GM18907 (cell line): ENCODE results near the gene CBX8.

Experiments used
- ATAC-seq: cut with Tn5 transposase; IDR thresholded peaks from one replicate; pipeline ENCODE4 v1.9.1; 2021; ENCODE audit warnings: mild to moderate bottlenecking, moderate library complexity; ENCODE audit not compliant: unreplicated experiment

CBX8 gene

DNA sequence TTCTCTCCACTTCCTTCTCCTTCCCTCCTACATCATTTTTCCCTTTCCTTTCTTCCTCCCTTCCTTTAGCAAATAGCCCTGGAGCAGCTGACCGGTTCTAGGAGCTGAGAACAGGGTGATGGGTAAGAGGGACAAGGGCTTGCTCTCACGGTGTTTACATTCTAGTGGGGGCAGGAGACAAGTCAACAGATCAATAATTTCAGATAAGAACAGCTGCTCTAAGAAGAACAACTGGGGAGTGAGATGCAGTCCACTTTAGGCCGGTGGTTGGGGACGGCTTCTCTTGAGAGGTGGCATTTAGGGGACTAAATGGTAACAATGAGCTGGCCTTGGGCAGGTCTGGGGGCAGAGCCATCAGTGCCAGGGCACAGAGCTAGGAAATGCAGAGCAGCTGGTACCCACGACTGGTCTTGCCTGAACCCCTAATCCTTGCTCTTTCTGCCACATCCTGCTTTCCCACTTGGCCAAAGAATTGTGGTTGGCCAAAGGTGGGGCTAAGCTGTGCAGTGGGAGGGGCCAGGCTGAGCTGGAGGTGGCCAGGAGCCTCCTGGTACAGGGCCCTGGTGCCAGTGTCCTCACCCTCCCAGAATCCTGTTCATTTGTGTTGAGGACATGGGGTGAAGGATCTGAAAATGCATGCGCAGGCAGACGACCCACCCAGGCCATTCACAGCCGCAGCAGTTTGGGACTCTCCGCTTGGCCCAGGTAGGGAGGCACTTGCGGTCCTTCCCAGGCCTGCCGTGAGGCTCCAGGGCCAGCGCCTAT, 24.6 kb upstream of the CBX8 start:
- ATAC-seq: no peak

DNA sequence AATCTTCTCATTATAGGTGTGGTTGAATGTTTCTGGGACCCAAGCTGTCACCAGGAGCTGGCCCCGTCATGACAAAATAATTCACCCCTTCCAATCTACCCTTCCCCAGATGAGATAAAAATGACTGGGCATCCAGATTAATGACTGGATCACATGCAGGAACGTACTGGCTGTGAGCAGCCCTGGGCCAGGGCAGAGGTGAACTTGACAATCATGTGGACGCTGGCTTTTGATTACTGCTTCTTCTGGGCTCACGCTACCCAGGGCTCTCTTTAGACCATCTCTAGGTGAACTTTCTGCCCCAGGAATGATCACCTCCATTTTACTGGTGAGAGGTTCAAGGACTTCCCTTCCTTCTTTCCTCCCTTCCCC, 24.1 kb upstream of the CBX8 start:
- no peak for ATAC-seq

DNA sequence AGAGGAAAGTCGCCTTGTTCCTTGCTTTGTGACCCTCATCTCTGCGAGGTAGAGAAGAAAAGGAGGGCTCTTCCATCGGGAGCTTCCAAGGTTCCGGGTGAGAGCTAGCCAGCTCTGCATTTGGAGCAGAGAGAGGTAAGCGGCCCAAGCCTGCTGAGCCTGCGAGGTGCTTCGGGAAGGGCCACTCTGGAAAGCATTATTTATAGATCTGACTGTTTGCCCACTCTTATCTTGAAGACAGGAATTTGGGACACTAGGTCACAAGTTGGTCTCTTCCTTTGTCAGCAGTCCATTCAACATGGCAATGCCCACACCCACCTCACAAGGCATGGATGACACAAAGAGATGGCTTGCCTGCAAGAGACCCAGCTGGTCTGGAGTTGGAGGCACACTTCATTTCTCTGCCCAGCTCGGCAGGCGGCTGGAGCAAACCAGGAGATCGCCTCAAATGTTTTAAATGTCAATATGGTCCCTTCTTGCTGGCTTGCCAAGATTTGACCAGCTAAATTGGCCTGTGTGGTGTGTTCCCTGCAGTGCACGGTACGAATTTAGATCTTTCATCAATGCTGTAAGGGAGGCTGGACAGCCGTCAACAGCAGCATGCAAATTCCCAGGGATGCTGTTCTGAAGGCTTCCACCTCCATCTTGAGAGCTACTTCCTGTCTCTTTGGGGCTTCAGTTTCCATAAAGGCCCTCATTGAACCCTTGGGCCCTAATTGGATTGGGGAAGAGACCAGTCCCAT, 22.8 kb upstream of the CBX8 start:
- ATAC-seq: no peak

DNA sequence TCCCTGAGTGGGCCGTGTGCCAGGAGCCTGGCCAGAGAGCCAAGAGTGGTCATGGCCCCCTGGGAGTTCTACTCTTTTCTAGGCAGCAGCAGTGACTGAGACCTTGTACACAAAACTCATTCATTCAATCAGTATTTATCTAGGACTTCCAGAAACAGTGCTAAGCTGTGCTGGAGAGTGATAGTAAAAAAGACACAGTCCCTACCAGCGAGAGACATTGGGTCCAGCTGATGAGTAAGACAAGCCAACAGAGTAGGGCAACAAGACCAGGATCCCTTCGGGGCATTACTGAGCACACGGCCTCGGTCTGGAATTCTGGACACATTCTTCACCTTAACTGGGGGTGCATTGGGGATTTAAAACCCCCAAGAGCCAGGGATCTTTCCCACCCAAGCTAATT, 22.2 kb upstream of the CBX8 start:
- ATAC-seq: no peak

DNA sequence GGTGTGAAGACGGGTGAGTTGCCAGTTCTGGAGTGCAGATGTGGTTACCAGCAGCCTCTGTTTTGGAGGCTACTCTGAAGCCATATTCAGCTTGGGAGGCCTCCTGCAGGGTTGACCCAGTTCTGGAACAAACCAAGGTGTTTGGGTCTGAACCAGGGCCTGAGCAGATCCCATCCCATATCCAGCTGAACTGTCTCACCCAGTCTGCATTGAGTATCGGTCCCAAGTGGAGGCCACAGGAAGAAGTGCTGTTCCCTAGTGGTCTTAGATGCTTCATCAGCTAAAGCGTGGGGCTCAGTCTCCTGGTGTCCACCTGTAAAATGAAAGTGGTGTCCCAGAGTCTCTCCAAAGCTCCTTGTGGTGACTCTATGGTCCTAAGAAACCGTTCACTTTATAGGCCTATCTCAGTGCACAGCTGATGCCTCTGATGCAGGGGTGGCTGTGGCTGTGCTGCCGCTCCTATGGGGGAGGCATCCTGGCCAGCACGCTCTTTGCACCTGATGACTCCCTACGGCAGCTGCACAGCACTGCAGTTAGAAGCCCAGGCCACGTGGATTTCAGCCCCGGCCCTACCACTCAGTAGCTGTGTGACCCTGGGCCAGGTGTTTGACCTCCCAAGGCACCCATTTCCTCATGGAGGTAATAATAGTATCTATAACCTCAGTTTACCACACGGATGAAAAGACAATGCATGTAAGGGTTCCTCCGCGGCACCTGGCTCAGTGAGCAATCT, 21.3 kb upstream of the CBX8 start:
- no peak for ATAC-seq

DNA sequence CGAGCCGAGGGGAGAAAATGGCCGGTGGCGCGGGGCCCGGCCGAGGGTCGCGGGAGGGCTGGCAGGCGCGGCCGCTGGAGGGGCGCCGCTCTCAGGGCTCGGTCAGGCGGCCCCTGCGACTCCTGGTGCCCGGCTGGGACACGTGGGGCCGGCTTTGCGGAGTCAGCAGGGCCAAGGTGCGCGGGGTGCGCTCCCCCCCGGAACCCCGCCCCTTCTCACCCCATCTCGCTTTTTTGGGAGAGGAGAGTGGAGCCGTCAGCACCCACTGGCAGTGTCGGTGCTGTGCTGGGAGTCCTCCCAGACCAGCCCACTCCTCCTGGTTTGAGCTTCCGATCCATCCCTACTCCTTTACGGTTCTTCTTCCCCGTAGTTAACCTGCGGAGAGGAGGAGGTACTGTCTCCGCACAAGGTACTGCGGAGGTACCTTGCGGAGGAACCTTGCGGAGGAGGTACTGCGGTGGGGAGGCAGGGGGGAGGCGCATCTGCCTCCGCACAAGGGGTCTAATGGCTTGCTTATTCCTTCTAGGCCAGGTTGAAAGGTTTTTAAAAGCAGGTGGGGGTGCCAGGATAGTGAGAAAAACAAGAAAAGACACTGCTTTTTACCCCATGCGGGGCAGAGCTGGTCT, 19.1 kb upstream of the CBX8 start:
- ATAC-seq: no peak

DNA sequence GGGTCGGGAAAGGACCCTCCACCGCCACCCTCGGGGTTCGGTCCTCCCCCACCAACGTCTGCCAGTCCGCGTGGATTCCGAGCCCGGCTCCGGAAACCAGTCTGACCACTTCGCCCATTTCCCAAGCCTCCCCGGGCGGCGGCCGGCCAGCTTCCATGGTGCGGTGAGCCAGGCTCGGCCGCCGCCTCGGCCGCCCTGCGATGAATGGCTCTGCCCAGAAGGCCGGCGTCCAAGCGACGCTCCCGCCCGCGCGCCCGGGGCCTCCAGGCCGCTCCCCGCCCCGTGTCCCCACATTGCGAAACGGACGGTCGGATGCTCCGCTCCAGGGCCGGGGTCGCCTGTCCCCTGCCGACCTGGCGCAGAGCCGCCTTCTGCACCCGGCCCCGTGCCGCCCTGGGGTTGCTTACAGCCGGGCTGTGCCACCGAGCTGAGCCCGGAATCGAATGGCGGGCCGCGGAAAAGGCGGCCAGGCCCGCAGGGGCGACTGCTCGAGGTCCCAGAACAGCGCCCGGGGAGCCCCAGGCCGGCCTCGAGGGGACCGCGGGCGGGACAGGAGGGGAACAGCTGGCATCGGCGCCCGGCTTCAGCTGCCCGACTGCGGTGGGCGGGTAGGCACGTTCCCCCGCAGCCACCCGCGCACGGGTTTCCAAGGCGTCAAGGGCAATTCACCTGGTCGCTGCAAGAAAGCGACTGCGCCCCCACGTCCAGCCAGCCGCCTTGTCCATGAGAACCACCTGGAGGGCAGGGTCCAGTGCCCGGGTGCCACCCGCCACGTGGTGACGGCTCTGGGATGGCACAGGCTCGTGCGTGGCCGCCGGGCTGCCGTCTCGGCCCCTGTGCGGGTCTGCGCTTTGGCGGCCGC, 18.3 kb upstream of the CBX8 start:
- no peak for ATAC-seq

DNA sequence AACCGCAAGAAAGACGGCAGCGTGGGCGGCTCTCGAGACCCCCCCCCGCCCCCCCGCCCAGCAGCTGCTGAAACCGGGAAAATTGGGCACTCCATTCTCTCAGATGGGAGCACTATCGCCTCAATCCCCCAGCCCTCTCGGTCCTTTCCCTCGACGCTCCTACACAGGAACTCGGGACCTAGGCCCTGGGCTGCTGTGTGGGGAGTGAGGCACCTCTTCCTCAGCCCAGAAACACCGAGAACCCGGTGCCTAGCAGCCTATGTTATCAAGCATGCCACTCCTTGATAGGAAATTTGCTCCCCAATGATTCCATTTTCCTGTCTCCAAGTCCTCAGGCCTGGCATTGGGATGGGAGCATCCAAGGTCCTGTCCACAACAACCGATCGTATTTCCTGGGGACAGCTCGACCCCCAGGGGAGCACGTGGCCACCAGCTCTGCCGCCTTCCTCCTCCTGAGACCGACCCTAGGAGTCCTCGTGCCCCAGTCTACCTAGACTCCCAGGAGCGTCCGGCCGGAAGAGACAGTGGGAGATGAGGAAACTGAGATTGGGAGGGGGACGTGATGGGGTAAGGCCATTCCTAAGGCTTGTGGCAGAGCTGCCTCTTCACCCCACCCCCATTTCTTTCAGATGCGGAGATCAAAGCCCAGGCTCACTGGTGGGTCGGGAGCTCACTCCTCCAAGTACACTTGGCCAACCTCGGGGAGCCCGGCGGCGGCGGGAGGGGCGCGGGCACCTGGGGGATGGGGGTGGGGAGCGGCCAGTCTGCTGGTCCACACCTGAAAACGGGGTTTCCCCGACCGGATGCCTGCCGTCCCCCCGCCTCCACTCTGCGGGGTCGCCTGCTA, 17.5 kb upstream of the CBX8 start:
- no peak for ATAC-seq

DNA sequence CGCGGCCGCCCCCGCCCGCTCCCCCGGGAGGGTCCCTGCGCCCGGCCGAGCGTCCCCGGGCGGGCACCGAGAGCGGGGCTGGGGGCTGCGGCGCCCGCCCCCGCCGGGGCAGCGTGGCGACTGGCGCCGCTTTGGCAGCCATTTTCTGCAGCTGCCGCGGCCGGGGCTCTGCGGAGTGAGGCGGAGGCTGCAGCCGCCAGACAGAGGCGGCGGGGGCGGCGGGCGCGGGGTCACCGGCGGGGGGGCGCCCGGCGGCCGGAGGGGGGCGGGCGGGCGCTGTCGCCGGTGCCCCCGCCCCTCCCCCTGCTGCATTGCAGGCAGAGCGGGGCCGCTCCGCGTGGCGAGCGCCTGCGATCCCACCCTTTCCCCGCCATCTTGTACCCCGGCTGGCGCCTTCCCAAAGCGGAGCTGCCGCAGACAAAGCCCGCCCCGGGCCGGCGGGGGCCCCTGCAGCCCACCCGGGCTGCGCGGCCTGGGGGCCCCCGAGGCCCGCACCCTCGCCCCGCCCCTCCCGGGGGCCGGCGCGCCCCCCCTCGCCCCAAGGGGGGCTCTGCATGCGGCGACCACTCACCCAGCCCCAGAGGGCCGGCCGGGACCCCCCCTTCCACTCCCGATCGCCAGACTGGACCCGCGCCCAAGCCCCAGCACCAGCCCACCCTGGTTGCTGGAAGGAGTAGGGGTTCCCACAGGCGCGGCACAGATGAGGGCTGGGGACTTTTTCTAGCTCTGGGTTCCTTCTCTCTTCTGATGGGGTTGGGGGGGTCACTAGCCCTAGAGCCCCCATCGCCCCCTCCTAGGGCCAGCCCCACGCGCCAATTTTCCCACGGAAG, 16.6 kb upstream of the CBX8 start:
- ATAC-seq: no peak

DNA sequence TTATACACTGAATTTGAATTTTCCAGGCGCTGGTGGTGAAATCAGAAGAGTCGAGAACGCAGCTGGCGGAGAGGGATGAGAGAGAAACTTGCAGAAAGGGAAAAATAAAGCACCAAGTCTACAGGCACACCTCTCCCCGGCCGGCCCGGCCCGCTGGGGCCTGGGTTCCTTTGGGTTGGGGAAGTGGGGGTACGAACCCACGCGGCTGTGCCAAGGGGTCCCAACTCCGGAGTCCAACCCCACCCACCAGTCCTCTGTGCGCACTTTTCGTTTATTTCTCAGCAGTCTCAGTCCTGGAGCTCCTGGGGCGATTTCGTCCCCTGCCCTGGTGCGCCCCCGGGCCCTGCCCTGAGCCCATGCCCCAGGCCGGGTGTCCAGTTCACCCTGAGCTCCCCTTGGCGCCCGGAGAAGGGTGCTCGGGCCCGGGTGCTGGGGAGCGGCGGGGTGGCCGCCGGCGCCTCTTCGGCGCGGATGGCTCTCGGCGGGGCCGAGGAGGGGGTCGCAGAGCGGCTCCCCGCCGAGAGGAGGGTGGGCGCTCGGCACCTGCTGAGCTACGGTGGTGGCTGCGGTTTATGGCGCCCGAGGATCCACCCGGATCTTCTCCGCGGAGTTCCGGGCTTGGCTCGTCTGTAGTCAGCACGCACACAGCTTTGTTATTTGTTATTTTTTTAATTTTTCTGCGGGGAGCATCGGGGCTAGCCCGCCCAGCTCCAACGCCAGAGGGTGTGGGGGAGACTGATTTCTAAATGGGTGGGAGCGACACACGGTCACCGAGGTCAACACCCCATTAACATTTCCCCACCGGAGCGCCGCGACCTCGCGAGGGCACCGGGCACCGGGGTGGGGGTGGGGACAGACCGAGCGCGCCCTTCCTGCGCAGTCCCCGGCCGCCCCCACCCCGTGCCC, 15.7 kb upstream of the CBX8 start:
- no peak for ATAC-seq

DNA sequence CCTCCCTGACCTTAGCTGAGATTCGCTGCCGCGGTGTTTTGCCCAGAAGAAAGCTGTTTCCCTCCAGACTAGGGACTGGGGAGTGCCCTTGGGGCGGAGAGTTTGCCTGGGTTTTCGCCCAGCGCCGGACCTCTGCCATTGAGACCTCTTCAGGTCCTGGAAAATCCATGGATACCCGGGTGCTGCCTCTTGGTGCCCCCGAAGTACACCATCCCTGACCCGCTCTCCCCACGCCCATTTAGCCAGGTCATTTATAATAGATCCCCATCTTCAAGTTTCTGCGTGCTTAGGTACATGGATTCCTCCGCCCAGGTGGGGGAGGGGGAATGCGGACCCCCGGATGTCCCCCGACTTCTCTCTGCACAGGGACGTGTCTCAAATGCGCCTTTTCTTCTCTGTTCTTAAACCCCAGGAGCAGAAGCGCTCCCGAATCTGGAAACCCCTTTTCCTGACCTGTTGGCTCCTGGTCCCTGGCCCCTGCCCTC, 15.0 kb upstream of the CBX8 start:
- no peak for ATAC-seq

DNA sequence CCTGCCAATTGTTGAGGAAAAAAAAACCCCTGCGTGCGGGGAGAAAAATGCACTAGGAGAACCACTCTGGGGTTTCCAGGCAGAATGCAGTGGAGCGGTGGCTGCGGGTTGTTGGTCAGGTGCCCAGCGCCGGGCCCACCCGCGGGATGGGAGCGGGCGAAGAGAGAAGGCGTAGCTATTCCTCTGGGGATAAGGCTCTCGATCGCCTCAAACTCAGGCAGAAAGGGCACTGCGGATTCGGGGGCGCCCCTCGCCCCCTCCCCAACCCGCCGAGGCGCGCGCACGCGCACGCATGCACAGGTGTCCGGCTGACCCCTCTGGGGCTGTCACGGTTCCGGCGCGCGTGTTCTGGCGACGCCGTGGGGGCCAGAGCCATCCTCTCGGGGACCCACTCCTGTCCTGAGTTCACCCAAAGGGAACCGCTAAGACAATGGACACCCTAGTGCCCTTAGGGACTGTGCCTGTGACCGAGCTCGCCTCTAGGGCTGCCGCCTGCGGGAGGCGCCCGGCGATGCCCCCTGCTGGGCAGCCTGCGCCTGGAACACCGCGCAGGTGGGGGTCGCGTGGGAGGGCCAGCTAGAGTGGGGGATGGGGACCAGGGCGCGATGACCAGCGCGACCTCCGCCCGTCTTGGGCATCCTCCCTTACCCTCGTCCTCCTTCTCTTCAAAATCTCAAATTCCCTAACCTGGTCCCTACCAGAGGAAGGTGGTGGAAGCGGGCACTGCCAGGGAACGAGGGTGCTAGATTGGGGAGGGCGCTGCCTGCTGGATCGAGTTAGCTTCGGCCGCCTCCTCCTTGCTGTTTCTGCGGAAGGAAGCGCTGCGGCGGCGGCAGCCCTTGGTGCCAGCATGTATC, 14.4 kb upstream of the CBX8 start:
- no peak for ATAC-seq

DNA sequence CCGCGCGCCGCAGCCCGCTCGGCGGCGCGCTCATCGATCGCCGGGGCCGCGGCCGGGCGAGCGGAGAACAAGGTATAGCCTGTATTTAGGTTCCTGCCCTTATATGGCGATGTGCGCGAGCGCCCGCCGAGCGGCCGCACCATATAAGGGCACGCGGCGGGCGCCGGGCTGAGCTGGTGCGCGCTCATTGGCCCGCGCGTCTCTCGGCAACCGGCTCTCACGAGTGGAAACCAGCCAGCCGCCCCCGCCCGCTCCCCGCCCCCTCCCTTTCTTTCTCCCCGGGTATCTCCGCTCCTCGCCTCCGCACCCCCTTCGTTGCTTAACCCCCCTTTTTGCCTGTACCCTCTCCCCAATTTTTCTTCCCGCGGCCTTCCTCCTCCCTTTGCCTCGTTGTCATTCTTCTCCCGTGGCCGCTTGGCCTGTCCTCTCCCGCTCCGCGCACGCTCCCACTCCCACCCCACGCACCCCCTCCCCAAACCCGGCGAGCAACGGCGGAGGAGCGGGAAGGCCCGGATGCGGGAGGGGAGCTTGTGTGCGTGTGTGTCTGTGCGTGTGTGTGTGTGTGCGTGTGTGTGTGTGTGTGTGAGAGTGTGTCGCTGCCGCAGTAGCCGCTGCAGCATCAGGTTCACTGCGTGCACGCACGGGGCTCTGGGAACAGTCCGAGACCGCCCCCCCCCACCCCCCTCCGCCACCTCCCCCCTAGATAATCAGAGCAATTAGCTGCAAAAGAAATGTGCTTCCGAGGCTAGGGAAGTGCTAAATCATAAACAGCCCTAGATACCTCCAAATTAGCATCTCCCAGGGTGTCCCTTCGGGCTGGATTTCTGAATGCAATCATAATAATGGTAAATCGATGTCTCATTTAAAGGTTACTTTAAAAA, 13.5 kb upstream of the CBX8 start:
- ATAC-seq: peak; percentile 75

DNA sequence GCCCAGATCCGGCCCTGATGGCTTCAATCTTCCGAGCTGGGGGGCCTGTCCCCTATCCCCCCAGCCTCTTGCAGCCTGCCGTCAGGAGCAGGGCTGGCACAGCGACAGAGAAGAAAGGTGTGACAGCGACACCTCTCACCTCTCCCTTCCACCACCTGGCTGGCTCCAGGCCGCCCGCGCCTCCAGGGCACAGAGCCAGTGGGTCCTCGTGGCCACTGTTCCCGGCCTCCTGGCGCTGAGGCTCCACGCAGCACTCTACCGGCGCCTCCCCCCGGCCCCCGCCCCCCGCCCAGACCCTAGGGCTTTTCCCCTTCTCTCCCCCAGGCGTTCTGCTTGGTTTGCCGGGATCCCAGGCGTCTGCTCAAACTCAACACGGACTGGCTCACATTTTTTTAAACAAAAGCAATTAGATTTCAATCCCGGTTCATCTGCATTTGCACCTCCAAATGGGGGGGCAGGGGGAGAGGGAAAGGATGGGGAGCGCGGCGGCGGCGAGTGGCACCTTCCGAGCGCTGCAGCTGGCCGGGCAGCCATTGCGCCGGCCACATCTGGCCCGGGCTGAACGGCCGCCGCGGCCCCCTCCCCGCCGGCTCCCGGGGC, 12.8 kb upstream of the CBX8 start:
- ATAC-seq: no peak
